GM12865 (cell line): Measurements from ENCODE around the gene GNAL.

Experiments used
- DNase-seq: peaks from one replicate; pipeline ENCODE4 v3.0.0; 2010; ENCODE audit warnings: low read depth
- H3K4me3 ChIP-seq: 2 replicates; pipeline ENCODE4 v1.5.1; 2011; ENCODE audit warnings: mild to moderate bottlenecking, low read depth, low read length, control low read depth
- TF ChIP-seq, protein P1 (sequence below): IDR thresholded peaks from 2 replicates; pipeline ENCODE4 v1.5.1; 2011; ENCODE audit warnings: low read length, control low read depth, low read depth, inconsistent platforms; ENCODE audit not compliant: insufficient read depth; ENCODE audit errors: missing control alignments

Gene GNAL

DNA sequence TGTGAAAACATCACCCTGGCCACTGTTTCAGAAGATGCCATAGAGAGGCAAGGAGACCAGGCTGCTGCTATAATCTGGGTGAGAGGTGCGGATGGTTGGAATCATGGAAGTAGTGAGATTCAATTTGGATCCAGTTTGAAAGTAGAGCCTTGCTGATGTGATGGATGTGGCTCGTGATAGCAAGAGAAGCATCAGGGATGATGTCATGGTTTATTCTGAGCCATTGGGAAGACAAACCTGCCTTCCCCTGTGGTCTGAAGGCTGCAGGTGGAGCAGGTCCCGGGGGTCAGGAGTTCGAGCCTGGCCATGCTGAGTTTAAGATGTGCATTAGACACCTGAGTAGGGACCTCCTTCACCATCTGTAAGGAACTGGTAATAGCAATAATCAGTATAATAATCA is 112.5 kb downstream of the GNAL start:
- TF ChIP-seq, protein P1, sequence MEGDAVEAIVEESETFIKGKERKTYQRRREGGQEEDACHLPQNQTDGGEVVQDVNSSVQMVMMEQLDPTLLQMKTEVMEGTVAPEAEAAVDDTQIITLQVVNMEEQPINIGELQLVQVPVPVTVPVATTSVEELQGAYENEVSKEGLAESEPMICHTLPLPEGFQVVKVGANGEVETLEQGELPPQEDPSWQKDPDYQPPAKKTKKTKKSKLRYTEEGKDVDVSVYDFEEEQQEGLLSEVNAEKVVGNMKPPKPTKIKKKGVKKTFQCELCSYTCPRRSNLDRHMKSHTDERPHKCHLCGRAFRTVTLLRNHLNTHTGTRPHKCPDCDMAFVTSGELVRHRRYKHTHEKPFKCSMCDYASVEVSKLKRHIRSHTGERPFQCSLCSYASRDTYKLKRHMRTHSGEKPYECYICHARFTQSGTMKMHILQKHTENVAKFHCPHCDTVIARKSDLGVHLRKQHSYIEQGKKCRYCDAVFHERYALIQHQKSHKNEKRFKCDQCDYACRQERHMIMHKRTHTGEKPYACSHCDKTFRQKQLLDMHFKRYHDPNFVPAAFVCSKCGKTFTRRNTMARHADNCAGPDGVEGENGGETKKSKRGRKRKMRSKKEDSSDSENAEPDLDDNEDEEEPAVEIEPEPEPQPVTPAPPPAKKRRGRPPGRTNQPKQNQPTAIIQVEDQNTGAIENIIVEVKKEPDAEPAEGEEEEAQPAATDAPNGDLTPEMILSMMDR: no peak
- no peak for DNase-seq
- H3K4me3 ChIP-seq: no peak overlapping the region

DNA sequence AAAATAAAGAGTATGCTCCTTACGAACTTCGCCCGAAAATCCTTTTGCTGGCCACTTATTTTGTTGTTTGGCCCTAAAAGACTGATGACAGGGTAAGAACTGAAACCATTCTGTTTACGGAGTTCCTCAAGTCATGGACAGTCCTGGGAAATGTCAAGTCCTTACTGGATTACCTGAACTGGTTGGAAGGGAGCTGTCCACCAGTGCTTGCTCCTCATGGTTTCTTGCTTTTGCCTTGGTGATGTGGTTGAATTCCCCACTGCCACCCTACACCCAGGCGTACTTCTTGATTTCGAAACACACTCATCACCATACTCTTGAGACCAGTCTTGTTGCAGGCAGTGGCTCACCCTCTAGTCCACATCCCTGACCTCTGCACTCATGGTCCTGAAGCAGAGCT is 113.1 kb downstream of the GNAL start:
- no peak for DNase-seq
- TF ChIP-seq, protein P1: no peak
- H3K4me3 ChIP-seq: no peak overlapping the region

DNA sequence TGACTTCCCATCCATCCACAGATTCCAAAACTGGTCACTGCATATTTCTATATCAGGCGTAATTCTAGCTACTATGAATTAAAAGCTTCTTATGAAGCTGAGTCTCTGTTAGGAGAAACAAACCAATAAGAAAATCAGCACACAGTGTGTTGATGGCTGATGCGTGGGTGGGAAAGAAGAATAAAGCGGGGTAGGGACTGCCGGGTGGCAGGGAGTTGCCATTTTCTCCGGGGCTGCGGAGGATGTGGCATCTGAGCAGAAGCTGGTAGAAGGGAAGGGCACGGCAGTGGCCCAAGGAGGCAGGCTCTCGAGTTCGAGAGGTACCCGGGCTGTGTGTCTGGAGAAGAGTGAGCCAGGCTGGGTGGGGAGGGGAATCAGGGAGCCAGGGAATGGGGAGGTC is 113.5 kb downstream of the GNAL start:
- TF ChIP-seq, protein P1: no peak
- no peak overlapping the region for H3K4me3 ChIP-seq

DNA sequence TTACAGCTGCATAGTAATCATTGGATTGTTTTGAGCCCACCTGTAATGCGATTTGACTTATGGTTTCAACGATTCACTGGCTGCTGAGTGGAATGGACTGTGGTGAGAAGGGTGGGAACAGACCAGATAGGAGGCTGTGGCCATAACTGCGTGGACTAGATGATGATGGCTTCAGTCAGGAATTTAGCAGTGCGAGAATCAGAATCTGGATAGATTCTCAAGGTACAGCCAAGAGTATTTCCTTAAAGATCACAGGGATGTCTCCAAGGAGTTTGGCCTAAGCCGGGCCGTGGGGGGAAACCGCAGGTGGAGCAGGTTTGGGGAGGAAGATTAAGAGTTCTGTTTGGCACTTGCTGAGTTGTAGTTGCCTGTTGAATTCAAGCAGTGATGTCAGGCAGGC is 118.2 kb downstream of the GNAL start:
- H3K4me3 ChIP-seq: no peak overlapping the region
- DNase-seq: no peak
- TF ChIP-seq, protein P1: no peak

More for the DNA sequence above, 113.5 kb downstream of the GNAL start:
- DNase-seq: no peak

DNA sequence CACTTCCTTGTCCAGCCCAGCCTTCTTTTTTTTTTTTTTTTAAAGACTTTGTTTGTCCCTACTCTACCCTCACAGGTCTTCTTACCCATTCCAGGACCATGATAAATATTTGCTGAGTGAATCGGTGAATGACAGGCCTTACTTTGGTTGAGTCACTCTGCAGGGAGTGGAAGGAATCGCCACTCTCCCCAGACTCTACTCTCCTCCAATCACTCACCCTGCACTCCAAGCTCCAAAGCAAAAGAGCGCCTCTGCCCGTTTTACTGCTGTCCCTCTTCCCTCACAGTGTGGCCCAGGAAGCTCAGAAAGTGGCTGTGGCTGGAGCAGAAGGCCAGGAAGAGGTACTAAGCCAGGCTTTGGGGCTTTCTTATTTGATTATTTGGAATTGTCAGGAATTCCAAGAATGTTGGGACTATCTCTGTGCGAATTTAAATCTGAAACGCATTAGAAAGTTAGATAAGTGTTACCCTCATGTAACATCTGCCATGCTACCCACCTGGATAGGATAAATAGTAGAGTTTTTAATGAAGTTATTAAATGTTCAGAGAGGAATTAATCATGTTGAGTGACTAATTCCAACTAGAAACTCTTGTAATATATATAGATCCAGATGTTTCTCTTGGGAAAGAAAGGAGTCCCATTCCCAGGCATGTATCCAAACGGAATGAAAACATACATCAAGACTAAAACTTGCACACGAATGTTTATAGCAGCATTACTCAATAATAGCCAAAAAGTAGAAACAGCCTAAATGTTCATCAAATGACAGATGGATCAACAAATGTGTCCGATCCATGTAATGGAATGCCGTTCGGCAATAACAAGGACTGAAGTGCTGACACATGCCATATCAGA is 119.2 kb downstream of the GNAL start:
- no peak for DNase-seq
- H3K4me3 ChIP-seq: no peak overlapping the region
- TF ChIP-seq, protein P1: no peak

DNA sequence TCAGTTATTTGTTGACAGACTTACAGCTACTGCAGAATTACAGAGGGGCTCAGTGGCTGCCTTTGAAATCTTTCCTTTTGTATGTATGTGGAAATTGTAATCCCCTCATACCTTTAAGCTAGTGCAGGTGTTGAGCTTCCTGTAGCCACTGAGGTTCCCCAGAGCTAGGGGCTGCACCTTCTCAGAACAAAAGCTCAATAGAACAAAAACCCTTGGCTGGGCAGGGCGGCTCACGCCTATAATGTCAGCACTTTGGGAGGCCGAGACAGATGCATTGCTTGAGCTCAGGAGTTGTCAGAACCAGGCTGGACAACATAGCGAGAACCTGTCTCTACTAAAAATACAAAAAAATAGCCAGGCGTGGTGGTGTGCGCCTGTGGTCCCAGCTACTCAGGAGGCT is 120.8 kb downstream of the GNAL start:
- no peak for DNase-seq
- TF ChIP-seq, protein P1: no peak
- no peak overlapping the region for H3K4me3 ChIP-seq

DNA sequence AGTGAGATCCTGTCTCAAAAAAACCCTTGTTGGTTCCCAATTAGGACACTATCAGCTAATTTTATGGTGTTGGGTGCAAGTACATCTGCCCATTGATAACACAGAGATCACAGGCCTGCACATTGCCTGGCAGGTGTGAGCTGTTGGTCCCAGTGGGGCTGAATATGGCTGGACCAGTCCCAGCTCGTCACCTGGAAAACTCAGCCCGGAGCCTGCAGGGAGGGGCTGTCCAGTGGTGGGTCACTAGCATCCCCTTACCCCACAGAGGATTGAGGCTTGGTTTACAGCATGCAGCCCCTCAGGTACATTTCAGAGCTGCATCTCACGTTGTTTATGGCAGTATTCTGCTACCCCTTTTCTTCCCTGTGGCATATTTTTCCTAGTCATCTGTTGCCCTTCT is 121.3 kb downstream of the GNAL start:
- no peak for DNase-seq
- TF ChIP-seq, protein P1: no peak
- H3K4me3 ChIP-seq: no peak overlapping the region
